Stimulated activated CD8-positive, alpha-beta memory T cell treated with anti-CD3 and anti-CD28 coated beads, Interleukin-4, amount 100 ng/mL, for 24 hours (primary cell): ENCODE data around the gene ASGR1.

Experiments
- DNase-seq: peaks from one replicate; pipeline ENCODE4 v3.0.0-alpha.2; 2020; ENCODE audit warnings: low read depth

ASGR1 gene

DNA sequence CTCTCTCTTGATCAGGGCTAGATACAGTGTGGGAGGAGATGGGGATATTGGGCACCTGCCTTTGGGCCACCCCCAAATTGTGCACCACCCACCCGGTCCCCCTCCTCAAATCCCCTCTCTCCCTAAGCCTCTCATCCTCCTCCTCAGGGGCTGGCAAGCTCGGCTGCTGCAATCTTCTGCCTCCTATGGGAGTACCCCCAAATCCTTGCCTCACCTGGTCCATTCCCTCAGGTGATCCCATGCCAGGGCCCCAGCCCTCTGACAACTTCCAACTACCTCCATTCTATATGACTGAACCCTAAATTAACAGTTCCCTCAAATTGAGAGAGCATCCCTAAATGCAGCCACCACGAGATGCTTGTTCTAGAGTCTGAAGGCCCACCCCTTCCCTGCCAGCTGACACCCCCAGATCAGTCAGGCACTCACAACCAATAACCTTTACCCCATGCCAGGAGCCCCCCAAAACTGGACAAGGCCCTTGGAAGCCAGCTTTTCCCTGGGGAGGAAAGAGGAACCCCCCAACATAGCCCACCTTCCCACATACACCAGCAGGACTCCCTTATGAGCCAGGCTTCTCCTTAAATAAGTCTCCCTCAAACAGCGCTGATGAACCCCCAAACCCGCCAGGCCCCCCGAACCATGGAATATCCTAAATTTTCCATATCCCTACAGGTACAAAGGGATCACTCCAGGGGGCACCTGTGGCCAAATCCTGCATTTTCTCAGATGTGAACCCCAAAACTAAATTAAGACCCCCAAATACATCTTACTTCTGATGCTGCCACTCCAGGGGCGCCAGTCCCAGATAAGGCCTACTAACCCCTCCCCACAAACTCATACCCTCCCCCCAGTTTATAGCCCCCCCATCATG, 37.3 kb upstream of the ASGR1 start:
- no peak for DNase-seq

DNA sequence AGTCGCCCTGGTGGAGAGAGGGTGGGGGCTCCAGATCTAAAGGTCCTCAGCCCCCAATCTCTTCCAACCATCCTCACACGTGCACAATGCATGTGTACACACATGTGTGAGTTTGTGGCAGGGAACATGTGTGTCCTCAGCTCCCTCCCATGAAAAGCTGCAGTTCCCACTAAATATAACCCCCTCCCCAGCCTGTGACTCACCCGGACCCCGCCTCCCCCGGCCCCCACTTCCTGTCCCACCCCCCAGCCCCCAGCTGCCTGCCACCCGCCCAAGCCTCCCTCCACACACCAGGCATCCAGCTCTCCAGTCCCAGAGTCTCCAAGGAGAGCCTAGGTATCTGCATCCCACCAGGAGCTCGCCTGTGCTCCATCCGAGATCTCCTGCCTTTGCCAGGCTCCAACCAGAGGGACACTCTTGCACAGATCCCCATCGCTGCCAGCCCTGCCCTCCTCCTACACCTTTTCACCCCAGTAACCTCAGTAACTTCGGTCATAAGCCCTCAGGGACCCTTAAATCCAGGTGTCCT, 36.5 kb upstream of the ASGR1 start:
- no peak for DNase-seq

DNA sequence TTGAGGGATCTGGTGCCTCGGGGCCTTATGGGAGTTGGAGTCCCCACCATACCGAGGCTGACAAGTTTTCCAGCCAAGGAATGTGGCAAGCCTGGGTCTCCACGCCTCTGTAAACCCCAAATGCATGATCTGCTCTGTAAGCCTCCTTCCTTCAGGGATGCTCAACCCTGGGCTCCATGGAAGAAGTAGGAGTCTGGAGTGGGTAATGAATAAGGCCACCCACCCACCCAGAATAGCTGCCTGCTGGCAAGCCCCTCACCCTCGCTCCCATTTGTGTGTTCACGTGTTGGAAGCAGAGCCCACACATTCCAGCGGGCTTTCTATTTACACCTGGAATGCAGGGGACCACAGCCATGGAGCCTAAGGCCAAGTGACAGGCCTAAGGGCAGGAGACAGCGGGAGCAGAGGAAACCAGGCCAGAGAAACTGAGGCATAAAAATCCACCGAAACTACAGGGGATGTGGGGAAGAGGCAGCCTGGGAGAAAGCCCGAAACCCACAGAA, 36.0 kb upstream of the ASGR1 start:
- DNase-seq = no peak

- DNase-seq = peak; percentile 100
These were observed 35.3 kb upstream of the ASGR1 start for GRCh38 chr17:7214300-7215135.

GRCh38 chr17:7213895-7214299, 34.7 kb upstream of the ASGR1 start:
- DNase-seq = no peak

- no peak for DNase-seq
These were observed 32.5 kb upstream of the ASGR1 start for GRCh38 chr17:7211491-7212273.

DNA sequence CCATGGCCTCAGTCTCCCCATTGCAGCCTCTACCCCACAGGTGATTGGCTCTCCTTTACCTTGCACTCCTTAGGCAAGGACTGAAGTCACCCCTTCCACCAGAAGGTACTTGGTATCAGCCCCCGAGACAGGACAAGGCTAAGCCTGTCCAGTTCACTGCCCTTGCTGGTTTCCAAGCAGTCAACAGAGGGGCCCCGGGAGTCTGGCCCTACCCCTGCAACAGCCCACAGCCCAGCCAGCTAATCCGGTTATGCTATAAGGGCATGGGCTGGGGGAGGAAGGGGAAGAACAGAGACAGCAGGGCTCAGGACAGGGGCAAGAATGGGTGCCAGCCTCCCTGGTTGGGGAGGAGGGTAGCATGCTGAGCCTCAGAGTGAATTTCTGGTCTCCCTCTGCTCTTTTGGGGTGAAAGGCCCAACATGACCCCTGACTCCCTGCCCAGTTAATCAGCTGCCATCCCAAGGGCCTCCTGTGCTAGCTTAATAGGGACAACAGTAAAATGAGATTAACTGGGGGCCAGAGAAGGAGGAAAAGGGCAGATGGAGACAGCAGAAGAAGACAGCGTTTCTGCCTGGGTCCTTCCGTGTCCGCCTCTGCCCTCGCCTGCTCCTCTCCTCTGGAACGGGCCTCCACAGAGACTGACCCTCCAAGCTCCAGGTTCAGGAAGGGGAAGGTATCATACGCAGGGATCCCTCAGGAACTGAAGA, 29.7 kb upstream of the ASGR1 start:
- DNase-seq = no peak

GRCh38 chr17:7208027-7208571, 28.9 kb upstream of the ASGR1 start:
- no peak for DNase-seq

DNA sequence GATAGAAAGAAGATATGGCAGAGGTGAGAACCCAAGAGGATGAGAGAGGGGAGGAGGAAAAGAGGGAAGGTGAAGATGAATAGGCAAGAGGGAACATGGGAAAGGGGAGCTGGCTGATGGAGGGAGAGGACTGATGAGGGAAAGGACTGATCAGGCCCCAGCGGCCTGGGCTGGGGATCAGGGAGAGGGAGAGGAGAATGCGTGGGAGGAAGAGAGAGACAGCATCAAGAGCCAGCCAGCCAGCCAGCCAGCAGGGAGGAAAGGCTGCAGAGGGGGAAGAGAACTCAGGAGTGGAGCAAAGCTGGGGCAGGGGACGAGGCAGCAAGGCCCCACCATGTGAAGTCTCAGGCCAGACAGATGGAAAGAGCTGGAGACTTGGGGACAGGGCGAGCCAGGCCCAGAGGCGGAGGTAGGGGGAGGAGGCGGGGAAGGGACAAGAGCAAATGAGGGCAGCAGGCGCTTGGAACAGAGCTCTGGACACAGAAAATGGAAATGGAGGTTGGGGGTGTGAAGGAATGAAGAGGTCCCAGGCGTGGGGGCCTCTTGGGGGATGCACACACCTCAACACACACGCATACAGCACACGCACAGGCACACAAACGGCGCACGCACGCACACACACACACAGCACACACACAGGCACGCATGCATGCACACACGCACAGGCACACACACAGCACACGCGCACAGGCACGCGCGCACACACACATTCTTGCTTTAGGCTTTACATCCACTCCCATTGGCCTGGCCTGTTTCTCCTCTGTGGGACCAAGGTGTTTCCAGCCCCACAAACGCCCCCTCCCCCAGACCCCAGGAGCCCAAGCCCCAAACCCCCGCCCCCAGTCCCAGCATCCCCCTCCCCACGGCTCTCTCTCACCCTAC, 28.2 kb upstream of the ASGR1 start:
- no peak for DNase-seq

GRCh38 chr17:7205561-7205960, 26.4 kb upstream of the ASGR1 start:
- DNase-seq = no peak

- peak; percentile 88 for DNase-seq
These were observed 25.8 kb upstream of the ASGR1 start for GRCh38 chr17:7204828-7205461.

GRCh38 chr17:7204336-7204735, 25.2 kb upstream of the ASGR1 start:
- no peak for DNase-seq

- no peak for DNase-seq
These were observed 24.2 kb upstream of the ASGR1 start for GRCh38 chr17:7203391-7203790.

GRCh38 chr17:7196651-7197401, 17.7 kb upstream of the ASGR1 start:
- DNase-seq = no peak

GRCh38 chr17:7195971-7196370, 16.8 kb upstream of the ASGR1 start:
- DNase-seq = no peak

- DNase-seq = no peak
These were observed 13.2 kb upstream of the ASGR1 start for GRCh38 chr17:7192271-7192937.

GRCh38 chr17:7191571-7192270, 12.6 kb upstream of the ASGR1 start:
- DNase-seq = no peak

GRCh38 chr17:7191069-7191468, 11.9 kb upstream of the ASGR1 start:
- DNase-seq = no peak
